Activated gamma-delta T cell treated with Interleukin-2 at 50 U/mL for 16 hours (primary cell): ENCODE results near the gene TMEM204.
A peak's percentile ranks its signal among the peaks of the same experiment; 100 is the strongest.

Source experiments
- DNase-seq: peaks from one replicate; pipeline ENCODE4 v3.0.0-alpha.2; 2020

TMEM204 gene

GRCh38 chr16:1533443-1533951 is at the start of gene TMEM204:
Gene TMEM204, plus strand, starts transcription at chr16:1533666. Its CDS starts 610 bp downstream, at chr16:1534276.
- peak; percentile 48 for DNase-seq

- DNase-seq, result no peak
These were observed 47.5 kb upstream of the TMEM204 start for GRCh38 chr16:1485847-1486496.

GRCh38 chr16:1486551-1487390 is 46.7 kb upstream of the TMEM204 start:
- DNase-seq, result no peak

- DNase-seq, result no peak
These were observed 45.9 kb upstream of the TMEM204 start for GRCh38 chr16:1487395-1488053.

GRCh38 chr16:1488054-1488601 is 45.3 kb upstream of the TMEM204 start:
- no peak for DNase-seq

- no peak for DNase-seq
These were observed 44.8 kb upstream of the TMEM204 start, which contains the start of gene PTX4 for GRCh38 chr16:1488619-1489018. Gene PTX4, minus strand, starts transcription at chr16:1488944. Its CDS starts 35 bp downstream, at chr16:1488909.

- DNase-seq, result no peak
These were observed 44.4 kb upstream of the TMEM204 start for GRCh38 chr16:1489077-1489476.

GRCh38 chr16:1491327-1491726 is 42.1 kb upstream of the TMEM204 start:
- no peak for DNase-seq

GRCh38 chr16:1492082-1492922 is 41.2 kb upstream of the TMEM204 start:
- no peak for DNase-seq

GRCh38 chr16:1492923-1493745 is 40.3 kb upstream of the TMEM204 start, which contains the start of gene TELO2:
Gene TELO2, plus strand, starts transcription at chr16:1493360. Its CDS starts 922 bp downstream, at chr16:1494282.
- DNase-seq, result peak; percentile 84

- DNase-seq, result no peak
These were observed 39.7 kb upstream of the TMEM204 start for GRCh38 chr16:1493746-1494094.

- DNase-seq, result no peak
These were observed 39.3 kb upstream of the TMEM204 start for GRCh38 chr16:1494129-1494640.

GRCh38 chr16:1494711-1495110 is 38.8 kb upstream of the TMEM204 start:
- DNase-seq, result no peak

GRCh38 chr16:1495211-1495888 is 38.1 kb upstream of the TMEM204 start:
- no peak for DNase-seq

- DNase-seq, result no peak
These were observed 37.6 kb upstream of the TMEM204 start for GRCh38 chr16:1495889-1496262.

GRCh38 chr16:1496464-1496863 is 37.0 kb upstream of the TMEM204 start:
- no peak for DNase-seq

GRCh38 chr16:1497014-1497598 is 36.4 kb upstream of the TMEM204 start:
- DNase-seq, result no peak

GRCh38 chr16:1498899-1499676 is 34.4 kb upstream of the TMEM204 start:
- no peak for DNase-seq
